Psoas muscle (tissue), 8 donors: Measurements from ENCODE around the gene PKD1L1. TPM values are rescaled to one million over a fixed set of nuclear protein-coding genes. Genes with fewer than 3 reads are reported as not detected.

Experiments
- ATAC-seq, 4 donors: fragments of 200-7000 bp; cut with Tn5 transposase; one replicate each; pipeline ENCODE4 v1.9.1; 2020; ENCODE audit warnings: moderate library complexity in 3 of 4, mild to moderate bottlenecking in 2 of 4
- DNase-seq, 2 donors: peaks; one replicate each; pipeline ENCODE4 v3.0.0-alpha.2; 2020
- H3K27ac ChIP-seq: fragments of 200-600 bp; one replicate; pipeline ENCODE4 v1.8.0; 2022
- H3K27me3 ChIP-seq, 3 donors: fragments of 200-600 bp in 1 of 3; one replicate each; pipeline versions ENCODE4 v1.6.1 to v1.8.0; 2013 to 2022; ENCODE audit warnings: low read length in 2 of 3, mild to moderate bottlenecking in 2 of 3, moderate library complexity in 1 of 3; ENCODE audit not compliant: insufficient read depth in 3 of 3
- H3K36me3 ChIP-seq, 2 donors: fragments of 200-600 bp in 1 of 2; one replicate each; pipeline versions ENCODE4 v1.6.1 to v1.8.0; 2013 to 2022; ENCODE audit warnings: low read depth in 1 of 2, mild to moderate bottlenecking in 1 of 2, moderate library complexity in 1 of 2; ENCODE audit not compliant: insufficient read depth in 1 of 2
- H3K4me1 ChIP-seq: fragments of 200-600 bp; one replicate; pipeline ENCODE4 v1.8.0; 2022
- H3K4me3 ChIP-seq: fragments of 200-600 bp; one replicate; pipeline ENCODE4 v1.8.0; 2022; ENCODE audit warnings: mild to moderate bottlenecking
- H3K9me3 ChIP-seq: fragments of 200-600 bp; one replicate; pipeline ENCODE4 v1.8.0; 2022
- WGBS, 3 donors: extraction: QIAGEN DNeasy Blood & Tissue Kit; methylation state at CpG; one replicate each; pipeline versions ENCODE4 v1.1.6 to v1.1.7; 2013; 5-methylcytosine and 5-hydroxymethylcytosine counted together
- intact Hi-C, 2 donors: fragments of 100-400 bp; cut with DNase I; formaldehyde crosslinking; loops; one replicate each; pipeline versions ENCODE4 v1.11.0 to v1.14.2; 2022
- polyA plus RNA-seq, 3 donors: library from polyadenylated mRNA; stranded (reverse); fragments of 200-250 nt; gene quantifications; one replicate each; pipeline ENCODE4 v1.2.3, GENCODE V29; 2013
- total RNA-seq, 4 donors: library from RNA; stranded (reverse); fragmentation: NEBNext Ultra II Directional in 2 of 4; extraction: Animal tissue kit (Norgen Biotek cat#: 25700) in 2 of 4; gene quantifications; one replicate each; pipeline versions ENCODE4 v1.2.1 to v1.2.4, GENCODE V29; 2021 to 2023
- TF ChIP-seq, protein P1 (sequence below): fragments of 200-600 bp; IDR thresholded peaks from one replicate; pipeline ENCODE4 v1.8.0; 2022; ENCODE audit warnings: antibody characterized with exemption
- donor health status: healthy with polysubstance abuse.
- donor health status: DM: no; HTN: no; CAD: no; lungs with moderate emphysema.
- donor health status: Bipolar disorder and iron deficiency.
- donor health status: healthy.
- donor health status: DM: yes; HTN: yes; CAD: no.
- donor health status: DM: no; HTN: no; CAD: no.
- donor health status: DM: no; HTN: no; CAD: no.
- donor health status: DM: yes; HTN: yes; CAD: no.

Gene PKD1L1
- total and polyA plus RNA-seq, 7 donors = 0.56 to 1.4 (median 0.79) TPM

DNA sequence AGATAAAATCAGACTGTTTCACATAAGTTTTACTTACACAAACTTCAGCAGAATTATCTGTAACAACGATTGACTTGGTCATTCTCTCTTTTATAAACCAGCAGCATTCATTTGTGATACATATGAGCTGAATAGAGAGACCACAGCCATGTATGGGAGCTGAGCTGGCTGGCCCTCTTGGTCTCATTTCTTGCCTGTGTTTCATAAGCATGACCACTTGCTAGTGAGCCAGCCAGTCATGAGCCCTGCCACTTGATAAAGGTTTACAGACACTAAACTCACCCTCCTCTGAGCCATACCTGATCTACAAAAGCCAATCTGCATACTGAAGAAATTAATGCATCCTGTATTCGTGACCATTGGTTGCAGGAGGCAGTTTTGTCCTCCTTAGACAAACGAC lies 82.1 kb downstream of the PKD1L1 start:
- intact Hi-C loops = no loop called here
- Histone ChIP-seq H3K27ac (no peak overlapping the region), H3K27me3 (no peaks in the 10 kb centered on the region), H3K36me3 (peaks cover 0 to 17% of the 10 kb centered on the region in 2 donors), H3K9me3 (no peaks in the 10 kb centered on the region), H3K4me3 (no peak overlapping the region), H3K4me1 (no peaks in the 10 kb centered on the region)
- 75 to 80% (median 76%) methylated on average over 3 of the region's 3 CpGs for WGBS, 3 donors
- DNase-seq (no peak), ATAC-seq (peak in 1 of 4 donors; percentile 54)
- TF ChIP-seq, protein P1, sequence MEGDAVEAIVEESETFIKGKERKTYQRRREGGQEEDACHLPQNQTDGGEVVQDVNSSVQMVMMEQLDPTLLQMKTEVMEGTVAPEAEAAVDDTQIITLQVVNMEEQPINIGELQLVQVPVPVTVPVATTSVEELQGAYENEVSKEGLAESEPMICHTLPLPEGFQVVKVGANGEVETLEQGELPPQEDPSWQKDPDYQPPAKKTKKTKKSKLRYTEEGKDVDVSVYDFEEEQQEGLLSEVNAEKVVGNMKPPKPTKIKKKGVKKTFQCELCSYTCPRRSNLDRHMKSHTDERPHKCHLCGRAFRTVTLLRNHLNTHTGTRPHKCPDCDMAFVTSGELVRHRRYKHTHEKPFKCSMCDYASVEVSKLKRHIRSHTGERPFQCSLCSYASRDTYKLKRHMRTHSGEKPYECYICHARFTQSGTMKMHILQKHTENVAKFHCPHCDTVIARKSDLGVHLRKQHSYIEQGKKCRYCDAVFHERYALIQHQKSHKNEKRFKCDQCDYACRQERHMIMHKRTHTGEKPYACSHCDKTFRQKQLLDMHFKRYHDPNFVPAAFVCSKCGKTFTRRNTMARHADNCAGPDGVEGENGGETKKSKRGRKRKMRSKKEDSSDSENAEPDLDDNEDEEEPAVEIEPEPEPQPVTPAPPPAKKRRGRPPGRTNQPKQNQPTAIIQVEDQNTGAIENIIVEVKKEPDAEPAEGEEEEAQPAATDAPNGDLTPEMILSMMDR = no peak

DNA sequence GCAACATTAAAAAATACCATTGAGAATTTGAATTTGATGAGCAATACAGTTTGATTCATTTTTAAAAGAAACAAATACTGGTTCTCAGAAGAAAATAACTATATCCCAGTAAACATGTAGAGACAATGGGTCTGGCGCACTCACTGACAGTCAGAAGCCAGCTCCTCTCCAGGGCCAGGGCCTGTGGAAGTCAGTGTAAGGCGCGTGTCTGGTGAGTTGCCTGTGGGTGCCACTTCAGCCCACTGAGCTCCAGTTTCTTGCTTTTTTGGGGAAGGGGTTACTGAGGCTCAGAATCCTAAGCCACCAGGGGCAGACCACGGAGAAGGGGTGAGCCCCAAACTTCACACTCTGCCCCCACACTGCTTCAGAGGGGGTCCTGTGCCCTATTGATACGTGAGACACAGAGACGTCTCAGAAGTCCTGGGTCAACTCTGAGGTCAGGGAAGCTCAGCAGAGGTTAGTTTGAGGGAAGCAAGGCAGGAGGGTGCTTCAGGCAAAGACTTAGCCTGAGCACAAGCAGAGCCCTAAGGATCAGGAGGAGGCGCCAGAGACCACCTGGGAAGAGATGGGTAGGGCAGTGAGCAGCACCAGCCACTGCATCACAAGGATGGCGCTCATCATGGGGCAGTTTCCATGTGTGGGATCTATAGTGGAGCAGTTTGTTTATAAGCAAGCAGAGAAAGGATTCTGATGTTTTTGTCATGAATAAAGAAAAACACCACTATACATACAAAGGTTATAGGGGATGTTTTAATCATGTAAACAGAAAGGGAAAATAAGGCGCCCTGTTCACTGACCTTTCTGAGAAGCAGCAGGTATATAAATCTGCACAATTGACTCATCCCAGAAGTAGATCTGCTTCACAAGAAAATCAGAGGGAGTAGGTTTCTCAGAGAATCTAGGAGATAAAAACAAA lies 95.7 kb downstream of the PKD1L1 start:
- Histone ChIP-seq H3K4me3 (no peak overlapping the region), H3K27me3 (no peaks in the 10 kb centered on the region), H3K27ac (no peak overlapping the region), H3K36me3 (peaks cover 0 to 8% of the 10 kb centered on the region in 2 donors), H3K9me3 (no peaks in the 10 kb centered on the region), H3K4me1 (no peaks in the 10 kb centered on the region)
- TF ChIP-seq, protein P1 = no peak
- ATAC-seq = peak in 2 of 4 donors; percentile 38 to 49
- 92 to 98% (median 95%) methylated on average over 9 of the region's 9 CpGs for WGBS, 3 donors
- intact Hi-C loops = no loop called here
- no peak for DNase-seq

DNA sequence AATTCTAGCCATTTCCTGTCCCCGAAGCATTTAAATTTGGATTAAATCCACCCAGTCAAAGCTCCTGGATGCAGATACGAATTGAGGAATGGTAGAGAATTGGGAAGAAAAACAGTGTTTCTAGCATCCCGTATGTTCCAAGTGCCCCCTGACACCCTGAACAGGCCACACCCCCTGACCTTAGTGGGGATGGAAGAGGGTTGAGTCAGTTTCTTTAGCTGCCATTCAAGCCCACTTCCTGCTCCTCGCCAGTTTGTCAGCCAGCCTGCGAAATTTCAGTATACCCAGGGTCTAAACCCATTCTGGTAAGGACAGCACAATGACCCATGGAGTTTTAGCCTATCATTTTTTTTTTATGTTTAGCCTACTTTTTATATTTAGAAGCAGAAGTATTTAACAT lies 101.1 kb downstream of the PKD1L1 start:
- H3K9me3 ChIP-seq = no peaks in the 10 kb centered on the region
- WGBS, 3 donors = 76 to 82% (median 81%) methylated on average over 5 of the region's 5 CpGs
- TF ChIP-seq, protein P1 = no peak
- no peaks in the 10 kb centered on the region for H3K27me3 ChIP-seq
- H3K4me1 ChIP-seq = peaks cover 7% of the 10 kb centered on the region
- intact Hi-C loops = no loop called here
- ATAC-seq = no peak
- no peak overlapping the region for H3K27ac ChIP-seq
- no peak overlapping the region for H3K4me3 ChIP-seq
- no peaks in the 10 kb centered on the region for H3K36me3 ChIP-seq
- DNase-seq = no peak

DNA sequence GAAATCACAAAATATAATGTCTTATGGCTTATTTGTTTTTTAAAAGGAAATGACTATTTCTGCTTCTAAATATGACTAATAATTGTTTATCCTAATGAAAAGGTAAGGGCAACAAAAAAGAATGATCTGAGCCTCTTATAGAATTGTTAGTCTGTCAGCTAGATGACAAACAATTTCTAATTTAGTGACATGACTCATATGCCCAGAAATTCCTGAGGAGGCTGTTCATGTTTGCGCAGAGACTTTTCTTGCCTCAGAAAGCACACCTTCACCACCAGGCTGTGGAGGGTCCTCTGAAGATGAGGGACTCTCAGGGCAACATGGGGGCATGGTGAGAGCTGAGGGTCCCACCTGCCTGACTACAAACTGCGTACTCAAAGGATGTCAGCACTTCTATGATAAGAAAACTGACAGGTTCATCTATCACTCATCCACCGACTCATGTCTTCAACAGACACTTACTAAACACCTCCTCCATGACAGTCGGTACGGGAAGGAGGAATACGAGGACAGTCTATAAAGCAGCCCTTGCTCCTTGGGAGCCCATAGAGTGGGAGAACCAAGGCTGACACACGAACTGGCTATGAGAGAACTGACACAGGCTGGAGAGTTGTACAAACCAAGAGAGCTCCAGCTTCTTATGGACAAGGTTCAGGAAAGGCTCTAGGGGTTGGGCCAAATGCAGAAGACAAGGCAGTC lies 102.0 kb downstream of the PKD1L1 start:
- no peak overlapping the region for H3K4me3 ChIP-seq
- WGBS, 3 donors = 85 to 88% (median 86%) methylated on average over 7 of the region's 7 CpGs
- no peaks in the 10 kb centered on the region for H3K27me3 ChIP-seq
- H3K36me3 ChIP-seq = no peaks in the 10 kb centered on the region
- peak overlapping the region; percentile 20 for H3K27ac ChIP-seq
- intact Hi-C loops = no loop called here
- no peaks in the 10 kb centered on the region for H3K9me3 ChIP-seq
- peaks cover 7% of the 10 kb centered on the region for H3K4me1 ChIP-seq
- TF ChIP-seq, protein P1 = no peak
- peak; percentile 74 to 93 (median 78) for ATAC-seq
- no peak for DNase-seq
